GM18517 (cell line): ENCODE measurements around the gene PDHX.

Experiments
- ATAC-seq: cut with Tn5 transposase; IDR thresholded peaks from one replicate; pipeline ENCODE4 v1.9.1; 2021; ENCODE audit warnings: mild to moderate bottlenecking, moderate library complexity; ENCODE audit not compliant: unreplicated experiment

The PDHX gene

GRCh38 chr11:35042913-35043312 is 126.5 kb downstream of the PDHX start:
- ATAC-seq, result no peak

GRCh38 chr11:35043936-35044335 is 127.5 kb downstream of the PDHX start:
- no peak for ATAC-seq

GRCh38 chr11:35045236-35045820 is 128.9 kb downstream of the PDHX start:
- ATAC-seq, result no peak
